Stimulated activated CD4-positive, alpha-beta T cell treated with anti-CD3 and anti-CD28 coated beads, Interleukin-12 subunit alpha, Interleukin-12 subunit beta, amount 100 ng/mL, for 4 hours (primary cell): ENCODE measurements around the gene KCNG4.
A peak's percentile ranks its signal among the peaks of the same experiment; 100 is the strongest.
"Not testable (repeated sequence)": the region's sequence is repeated elsewhere in the genome, so short reads cannot be mapped to it uniquely, and the experiment has no call there.

Experiments
- DNase-seq: peaks from one replicate; pipeline ENCODE4 v3.0.0-alpha.2; 2020

The KCNG4 gene

DNA sequence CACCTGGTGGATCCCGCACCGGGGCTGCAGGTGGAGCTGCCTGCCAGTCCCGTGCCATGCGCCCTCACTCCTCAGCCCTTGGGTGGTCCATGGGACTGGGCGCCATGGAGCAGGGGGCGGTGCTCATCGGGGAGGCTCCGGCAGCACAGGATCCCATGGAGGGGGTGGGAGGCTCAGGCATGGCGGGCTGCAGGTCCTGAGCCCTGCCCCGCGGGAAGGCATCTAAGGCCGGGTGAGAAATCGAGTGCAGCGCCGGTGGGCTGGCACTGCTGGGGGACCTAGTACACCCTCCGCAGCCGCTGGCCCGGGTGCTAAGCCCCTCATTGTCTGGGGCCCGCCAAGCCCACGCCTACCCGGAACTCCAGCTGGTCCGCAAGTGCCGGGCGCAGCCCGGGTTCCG, 35.3 kb downstream of the KCNG4 start:
- DNase-seq = not testable (repeated sequence)

DNA sequence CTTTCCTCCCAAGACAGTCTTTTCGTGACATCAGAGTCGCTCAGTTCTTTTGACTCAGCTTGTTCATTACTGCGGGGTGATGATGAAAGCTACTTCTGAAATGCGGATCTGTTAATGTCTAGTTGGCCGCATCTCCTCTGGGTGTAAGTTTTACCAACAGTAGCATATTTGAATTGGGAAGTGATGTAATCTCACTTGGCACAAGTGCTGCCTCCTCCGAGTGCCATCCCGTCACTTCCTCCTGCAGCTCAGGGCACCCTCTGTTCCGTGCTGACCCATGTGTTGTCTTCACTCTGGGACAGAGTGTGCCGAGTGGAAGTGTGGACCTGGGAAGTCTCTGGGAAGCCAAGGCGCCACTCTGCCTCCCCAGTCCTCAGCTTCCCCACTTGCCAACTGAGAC, 40.0 kb downstream of the KCNG4 start:
- DNase-seq = no peak

DNA sequence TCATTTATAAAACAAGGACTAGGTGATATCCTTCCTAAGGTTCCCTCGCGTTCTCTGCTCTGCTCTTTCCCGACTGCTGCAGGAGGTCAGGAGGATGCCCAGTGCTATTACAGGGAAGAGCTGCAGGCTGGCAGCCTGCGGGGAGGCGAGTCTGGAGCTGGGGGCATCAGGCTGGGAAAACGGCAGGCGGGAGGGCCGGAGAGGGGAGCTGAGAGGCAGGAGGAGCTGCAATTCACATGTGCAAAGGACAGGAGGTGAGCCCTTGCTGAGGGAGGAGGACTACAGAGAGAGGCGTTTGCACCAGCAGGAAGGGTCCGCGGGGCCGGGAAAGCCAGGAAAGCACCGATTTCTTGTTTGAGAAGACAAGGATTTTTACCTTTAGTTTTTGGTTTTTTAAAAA, 40.7 kb downstream of the KCNG4 start:
- no peak for DNase-seq

DNA sequence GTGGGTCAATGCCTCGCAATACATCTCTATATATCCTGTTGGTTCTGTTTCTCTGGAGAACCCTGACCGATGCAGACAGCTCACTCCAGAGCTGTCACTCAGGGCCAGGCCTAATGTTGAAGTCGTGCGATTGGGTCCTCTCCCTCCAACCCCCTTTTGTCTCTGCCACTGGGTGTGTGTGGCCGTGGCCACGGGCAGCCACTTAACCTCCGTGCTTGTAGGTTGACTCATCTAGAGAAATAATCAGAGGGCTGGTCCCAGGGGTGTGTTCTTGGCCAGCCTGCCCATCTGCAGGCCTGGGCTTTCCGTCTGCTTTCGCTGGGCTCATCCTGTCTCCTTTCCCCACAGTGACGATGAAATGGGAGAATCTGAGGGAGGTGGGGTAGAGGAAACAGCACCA, 41.4 kb downstream of the KCNG4 start:
- no peak for DNase-seq

DNA sequence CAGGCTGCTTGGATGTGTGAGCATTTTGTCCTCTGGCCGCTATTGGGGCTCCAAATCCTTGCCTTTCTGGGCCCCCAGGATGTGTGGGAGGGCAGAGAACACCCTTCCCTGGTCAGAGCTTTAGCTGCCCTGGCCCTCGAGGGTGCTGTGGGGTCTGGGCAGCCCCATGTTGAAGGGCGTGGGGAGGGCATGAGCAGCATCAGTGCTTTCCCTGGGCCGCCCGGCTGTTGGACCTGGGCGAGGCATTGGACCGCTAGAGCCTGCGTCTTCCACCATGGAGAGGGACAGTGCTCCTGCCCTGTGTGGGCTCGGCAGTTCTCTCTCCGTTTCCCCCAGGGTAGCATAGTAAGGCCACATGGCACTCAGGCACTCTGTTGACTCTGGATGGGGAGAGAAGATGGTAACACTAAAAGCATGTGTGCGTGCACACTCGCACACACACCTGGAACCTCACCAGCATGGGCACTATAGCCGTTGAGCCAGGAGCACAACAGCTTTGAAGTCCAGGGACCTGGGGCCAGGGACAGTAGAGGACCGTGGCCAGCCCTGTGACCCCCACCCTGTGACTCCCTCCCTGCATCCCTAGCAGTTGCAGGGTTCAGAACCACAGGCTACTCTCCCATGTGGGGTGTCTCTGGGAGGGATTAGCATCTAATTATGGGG, 42.2 kb downstream of the KCNG4 start:
- DNase-seq = no peak

DNA sequence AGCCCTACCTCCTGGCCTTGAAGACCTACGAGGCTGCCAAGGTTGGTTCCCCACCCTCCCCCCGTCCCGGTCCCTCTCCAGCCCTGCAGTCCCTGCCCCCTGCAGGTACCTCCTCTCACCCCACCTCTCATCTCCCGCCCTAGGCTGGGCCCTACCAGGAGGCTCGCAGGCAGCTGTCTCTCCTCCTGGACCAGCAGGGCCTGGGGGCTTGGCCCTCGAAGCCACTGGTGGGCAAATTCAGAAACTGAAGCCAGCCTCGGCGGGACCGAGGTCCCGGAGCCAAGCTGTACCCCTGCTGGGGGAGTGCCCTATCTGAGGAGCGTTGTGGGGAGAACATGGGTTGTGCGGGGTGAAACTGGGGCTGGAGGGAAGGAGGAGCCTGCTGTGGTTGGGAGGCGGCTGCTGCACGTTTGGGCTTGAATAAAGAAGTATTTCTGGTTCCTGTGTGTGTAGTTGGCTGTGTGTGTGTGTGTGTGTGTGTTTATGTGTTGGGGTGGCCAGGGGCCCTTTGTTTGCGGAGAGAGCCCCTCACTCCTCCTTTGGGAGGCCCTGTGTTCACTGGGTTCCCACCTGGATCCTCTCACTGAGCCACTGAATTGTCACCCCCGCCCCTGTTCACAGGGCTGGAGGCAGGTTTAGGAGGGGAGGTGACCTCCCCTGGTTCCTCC, 43.0 kb downstream of the KCNG4 start:
- DNase-seq = no peak

DNA sequence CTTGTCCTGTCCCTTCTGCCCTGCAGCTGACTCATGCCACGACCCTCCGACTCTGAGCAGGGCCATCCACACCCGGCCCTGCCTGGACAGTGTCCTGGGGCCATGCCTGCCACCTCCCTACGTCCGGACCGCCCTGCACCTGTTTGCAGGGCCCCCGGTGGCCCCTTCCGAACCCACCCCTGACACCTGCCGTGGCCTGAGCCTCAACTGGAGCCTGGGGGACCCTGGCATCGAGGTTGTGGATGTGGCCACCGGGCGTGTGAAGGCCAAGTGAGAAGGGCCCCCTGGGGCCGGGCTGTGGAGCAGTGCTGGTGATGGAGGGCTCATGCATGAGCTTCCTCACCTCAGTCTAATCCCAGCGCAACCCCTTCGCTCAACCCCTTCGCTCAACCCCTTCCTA, 43.7 kb downstream of the KCNG4 start:
- no peak for DNase-seq

DNA sequence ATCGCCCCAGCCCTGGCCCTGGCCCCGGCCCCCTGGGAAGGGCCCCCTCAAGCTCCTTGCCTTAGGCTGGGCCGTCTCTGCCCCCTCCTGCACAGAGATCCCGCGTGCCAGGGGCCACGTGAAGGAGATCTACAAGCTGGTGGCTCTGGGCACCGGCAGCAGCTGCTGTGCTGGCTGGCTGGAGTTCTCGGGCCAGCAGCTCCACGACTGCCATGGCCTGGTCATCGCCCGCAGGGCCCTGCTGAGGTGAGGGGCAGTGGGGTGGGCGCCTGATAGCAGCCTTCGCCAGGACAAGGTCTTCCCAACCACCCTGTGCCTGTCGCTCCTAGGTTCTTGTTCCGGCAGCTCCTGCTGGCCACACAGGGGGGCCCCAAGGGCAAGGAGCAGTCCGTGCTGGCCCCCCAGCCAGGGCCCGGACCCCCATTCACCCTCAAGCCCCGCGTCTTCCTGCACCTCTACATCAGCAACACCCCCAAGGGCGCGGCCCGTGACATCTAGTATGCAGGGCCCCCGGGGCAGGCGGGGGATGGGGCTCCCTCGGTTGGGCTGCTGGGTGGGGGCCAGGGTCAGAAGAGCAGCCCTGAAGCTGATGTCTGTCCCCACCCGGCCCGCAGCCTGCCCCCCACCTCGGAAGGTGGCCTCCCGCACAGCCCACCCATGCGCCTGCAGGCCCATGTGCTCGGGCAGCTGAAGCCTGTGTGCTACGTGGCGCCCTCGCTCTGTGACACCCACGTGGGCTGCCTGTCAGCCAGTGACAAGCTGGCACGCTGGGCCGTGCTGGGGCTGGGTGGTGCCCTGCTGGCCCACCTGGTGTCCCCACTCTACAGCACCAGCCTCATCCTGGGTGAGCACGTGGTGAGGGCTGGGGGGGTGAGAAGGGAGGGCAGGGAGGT, 44.4 kb downstream of the KCNG4 start:
- DNase-seq = no peak

DNA sequence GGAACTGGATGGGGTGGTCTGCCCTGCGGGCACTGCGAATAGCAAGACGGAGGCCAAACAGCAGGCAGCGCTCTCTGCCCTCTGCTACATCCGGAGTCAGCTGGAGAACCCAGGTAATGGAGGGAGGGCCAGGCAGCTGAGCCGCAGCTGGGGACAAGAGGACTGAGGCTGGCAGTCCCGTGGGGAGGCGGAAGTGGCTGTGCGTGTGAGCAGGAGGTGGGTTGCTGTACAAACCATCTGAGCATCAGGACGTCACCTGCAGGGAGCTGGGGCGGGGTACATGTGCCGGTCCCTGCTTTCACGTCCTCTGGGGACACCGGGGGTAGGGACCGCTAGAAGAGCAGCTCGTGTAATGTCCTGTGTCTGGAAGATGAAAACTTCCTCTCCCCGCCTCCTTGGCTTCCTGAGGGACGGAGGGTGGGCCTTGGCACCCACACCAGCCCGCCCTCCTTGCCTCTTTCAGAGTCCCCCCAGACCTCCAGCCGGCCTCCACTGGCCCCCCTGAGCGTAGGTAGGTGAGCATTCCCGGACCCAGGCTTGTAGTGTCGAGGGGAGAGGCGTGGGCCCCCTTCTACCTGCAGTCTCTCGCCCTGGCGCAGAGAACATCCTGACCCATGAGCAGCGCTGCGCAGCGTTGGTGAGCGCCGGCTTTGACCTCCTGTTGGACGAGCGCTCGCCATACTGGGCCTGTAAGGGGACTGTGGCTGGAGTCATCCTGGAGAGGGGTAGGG, 45.2 kb downstream of the KCNG4 start:
- peak; percentile 23 for DNase-seq

DNA sequence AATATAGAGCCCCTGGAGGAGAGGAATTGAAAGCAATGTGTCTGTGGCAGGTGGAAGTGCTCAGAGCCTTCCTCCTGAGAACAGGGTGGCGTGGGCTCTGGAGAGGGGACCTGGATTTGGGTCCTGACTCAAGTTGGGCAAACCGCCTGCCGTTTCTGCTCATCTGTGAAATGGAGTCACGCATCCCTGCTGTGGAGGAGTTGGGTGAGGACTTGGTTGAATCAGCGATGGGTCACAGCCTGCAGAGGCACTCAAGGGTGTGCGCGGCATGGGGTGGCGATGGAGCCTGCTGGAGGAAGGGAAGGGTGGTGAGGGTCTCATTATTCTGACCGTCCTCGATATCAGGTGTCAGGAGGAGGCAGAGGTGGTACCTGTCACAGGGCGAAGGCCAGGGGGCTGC, 45.8 kb downstream of the KCNG4 start:
- no peak for DNase-seq

DNA sequence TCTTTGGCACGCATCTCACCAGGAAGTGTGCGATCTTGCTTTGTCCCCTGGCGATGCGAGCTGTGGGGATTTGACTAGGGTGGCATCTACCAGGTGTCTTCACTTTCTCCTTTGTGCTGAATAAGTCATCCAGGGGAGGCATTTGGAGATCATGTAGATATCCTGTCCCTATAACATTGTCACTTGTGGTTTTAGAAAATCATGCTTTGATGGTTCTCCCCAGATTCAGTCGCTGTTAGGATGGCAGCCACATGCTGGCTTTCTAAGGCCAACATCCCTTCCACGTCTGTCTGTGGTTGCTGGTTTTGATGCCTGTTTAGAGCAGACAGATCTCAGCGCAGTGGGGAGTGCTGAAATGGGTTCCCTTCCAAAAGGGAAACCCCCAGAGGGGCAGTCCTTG, 46.3 kb downstream of the KCNG4 start:
- DNase-seq = no peak

DNA sequence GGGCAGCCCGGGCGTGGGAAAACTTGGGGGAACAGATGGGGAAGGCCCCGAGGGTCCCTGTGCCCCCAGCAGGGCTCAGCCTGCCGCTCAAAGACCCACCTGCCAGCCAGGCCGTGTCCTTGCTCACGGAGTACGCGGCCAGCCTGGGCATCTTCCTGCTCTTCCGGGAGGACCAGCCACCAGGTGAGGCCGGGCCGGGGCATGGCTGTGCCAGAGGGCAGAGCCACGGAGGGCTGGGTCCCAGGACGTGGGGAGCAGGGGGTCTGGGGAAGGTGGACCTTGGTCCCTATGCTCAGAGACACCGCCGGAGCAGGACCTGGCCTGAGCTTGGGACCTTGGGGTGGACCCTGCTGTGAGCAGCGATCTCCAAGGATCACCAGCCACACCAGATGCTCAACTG, 48.3 kb downstream of the KCNG4 start:
- DNase-seq = no peak

DNA sequence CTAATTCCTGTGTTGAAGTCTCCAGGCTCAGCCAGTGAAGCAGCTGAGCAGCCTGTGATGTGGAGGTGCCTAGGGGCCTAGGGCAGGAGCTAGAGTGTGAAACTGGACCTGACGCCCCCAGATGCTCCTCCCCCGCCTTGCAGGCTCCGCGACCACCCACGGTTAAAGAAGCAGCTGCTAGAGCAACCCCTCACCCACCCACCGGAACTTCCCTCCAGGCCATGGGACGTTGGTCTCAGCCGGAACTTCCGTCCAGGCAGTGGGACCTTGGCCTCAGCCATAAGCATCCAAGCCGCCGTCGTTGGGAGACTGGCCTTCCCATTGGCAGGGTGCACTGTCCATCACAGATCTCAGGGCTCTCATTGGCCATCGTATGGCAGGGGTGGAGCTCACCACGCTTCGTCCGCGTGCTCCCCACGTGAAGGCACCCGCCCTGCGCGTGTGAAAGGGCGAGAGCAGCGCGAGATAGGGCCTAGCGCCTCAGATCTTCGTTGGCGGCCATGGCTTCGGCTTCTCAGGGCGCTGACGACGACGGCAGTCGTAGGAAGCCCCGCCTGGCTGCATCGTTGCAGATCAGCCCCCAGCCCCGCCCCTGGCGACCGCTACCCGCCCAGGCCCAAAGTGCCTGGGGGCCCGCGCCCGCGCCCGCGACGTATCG, 49.0 kb downstream of the KCNG4 start, which contains the start of gene ADAD2:
TSS of gene ADAD2 (plus strand) at position 427 of the 658 bp plus-strand sequence. CDS start at position 501, 74 bp downstream.
- no peak for DNase-seq

DNA sequence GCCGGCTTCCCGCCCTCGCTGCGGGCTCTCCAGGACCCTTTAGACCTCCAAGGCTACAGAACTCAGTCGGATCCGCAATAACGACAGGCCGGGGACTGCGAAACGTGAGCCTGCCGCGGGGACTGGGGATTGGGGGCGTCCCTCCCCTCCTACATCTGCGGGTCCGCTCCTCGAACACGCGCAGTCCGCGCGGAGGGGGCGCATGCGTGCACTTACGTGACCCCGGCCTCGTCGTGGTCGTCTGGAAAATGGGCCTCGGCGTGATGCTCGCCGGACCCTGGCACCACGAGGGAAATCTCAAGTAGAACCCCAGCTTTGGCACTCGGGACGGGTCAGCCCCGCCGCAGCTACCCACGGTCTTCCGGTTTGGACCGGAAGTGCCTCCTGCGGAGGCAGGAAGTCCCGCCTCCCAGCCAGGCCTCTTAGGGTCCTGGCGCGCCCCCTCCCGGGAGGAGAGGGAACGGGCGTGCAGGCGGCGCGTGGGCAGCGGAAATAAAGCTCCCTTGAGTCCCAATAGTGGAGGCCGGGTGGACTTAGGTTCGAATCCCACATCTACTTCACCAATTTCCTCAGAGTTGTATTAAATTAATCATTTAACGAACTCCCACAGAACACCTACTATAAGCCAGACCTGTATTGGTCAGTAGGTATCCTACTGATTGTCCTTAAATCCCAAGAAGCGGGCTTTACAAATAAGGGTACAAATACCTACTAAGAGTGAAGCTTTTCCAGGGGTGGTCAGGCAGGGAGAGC, 53.0 kb downstream of the KCNG4 start, which contains the start of gene TAF1C:
TSS of gene TAF1C (minus strand) at position 373 of the 753 bp plus-strand sequence. CDS start 2,069 bp downstream, outside the sequence.
- DNase-seq = peak; percentile 91

DNA sequence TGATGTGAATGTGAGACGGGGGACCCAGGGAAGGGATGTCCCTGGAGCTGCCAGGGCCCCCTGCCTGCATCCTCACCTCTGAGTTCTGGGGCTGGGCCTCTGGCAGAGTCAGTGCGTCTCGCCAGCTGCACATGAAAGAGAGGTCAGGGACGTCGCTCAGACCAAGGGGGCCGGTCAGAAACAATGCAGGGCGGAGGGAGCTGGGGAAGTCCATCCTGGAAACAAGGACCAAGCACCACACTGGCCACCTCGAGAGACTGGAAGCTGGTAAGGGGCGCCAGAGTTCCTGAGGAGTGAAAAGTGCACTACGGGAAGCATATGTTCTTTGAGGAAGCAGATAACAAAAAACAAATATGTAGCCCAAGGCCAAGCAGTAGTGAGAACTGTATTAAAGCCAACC, 55.0 kb downstream of the KCNG4 start:
- no peak for DNase-seq

DNA sequence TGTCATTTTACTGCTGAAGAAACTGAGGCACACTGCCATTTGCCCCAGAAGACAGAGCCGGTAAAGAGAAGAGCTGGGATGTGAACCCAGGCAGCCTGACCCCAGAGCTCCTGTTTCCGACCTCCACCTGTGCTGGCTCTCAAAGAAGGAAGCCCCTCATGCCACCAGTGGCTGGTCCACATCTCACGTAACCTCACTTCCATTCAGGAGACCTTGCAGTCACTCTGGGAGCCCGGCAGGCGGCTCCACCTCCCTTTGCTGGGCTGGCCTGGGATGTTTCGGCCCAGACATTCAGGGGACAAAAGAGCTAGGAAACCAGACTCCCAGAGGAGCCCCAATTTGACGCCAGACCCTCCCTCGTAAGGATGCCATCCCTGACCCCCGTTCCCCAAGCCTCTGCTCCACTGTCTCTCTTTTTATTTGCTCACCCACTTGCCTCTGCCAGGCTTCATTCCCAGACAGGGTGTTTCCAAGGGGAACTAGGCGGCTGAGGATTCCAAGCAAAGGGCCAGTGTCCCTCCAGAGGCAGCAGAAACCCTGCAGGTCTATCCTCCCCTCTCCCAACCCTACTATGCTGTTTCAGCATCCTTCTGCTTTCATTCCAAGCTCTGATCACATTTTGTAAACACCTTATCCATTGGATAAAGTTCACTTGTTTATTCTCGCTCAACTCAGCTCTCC, 55.8 kb downstream of the KCNG4 start:
- DNase-seq = no peak

DNA sequence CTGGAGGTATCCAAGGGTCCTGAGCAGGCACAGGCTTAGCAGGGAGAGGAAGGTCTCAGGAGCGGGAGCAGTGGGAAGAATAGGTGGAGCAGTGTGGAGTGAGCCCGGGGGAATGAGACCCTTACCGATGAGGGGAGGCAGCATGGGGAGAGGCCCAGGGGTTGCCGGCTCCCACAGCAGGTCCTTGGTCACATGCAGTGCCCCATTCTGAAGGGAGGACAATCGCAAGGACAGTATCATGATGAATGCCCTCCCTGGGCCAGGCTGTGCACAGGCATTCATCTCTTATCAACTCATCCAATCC, 56.3 kb downstream of the KCNG4 start:
- no peak for DNase-seq

DNA sequence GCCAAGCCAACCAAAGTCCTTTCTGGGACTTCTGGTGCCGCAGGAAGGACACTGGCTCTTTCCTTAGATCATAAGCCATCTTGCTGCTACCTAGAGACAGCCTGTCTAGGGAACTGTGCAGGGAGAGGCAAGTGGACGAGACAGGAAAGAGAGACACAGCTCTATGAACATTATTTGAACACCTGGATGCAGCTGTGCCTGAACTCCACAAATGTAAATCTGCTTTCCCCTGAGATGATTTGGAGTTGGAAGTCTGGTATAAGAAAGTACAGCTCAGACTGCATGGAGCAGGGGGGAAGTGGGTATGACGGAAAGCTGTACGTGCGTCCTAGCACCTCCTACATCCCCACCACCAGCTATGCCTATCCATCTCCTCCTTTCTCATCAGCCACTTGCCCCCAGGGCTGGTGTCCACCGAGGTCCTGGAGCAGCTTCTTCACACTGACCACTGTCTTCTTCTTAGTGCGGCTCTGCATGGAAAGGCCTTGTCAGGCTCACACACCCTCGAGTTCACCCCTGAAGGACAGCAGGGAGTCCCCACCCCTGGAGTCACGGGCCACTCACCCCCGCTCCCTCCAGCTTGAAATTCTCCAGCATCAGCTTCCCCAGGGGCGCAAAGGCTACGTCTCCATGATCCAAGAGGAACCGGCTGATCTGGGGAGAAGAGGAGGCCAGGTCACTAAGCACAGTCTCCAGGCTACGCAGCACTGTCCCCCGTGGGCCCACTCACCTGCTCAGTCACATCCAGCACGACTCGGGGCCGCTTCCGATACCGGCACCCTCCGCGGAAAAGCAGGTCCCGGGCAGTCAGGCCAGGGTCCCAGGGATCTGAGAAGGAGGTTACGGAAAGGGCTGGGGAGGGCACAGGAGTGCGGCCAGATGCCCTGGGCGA, 56.9 kb downstream of the KCNG4 start:
- no peak for DNase-seq

DNA sequence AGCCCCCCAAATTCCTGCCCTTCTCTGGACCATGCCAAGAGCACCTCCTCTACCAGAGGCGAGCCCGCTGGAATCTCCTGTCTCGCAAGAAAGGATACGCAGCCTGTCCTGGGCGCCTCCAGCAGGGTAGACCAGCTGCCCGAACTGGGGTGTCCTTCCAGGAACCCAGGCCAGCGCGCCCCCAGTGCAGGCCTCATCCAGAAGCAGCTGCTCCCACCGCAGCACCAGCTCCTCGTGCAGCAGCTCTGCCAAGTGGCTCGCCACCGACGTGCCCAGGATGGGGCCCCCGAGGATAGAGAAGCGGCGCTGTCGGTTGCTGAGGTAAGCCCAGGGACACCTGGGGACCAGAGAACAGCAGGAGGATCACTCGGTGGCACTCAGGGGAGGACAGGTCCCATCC, 57.7 kb downstream of the KCNG4 start:
- DNase-seq = no peak
